ENCODE data around the gene LRP3.
A peak's percentile ranks its signal among the peaks of the same experiment; 100 is the strongest.

Gene LRP3

GRCh38 chr19:33199441-33200265 lies 5.5 kb downstream of the LRP3 start:
- ChIA-PET CTCF (no interaction called here), POLR2A (no interaction called here)
- DNase-seq (ENCODE audit: extremely low spot score) = no peak
- TF ChIP-seq NFRKB (IDR thresholded peaks at IDR 0.05) (no peak), LEF1 (IDR thresholded peaks at IDR 0.05; ENCODE audit: borderline replicate concordance) (no peak), ELF4 (IDR thresholded peaks at IDR 0.05) (no peak), SP1 (IDR thresholded peaks at IDR 0.05) (no peak), TARDBP (IDR thresholded peaks at IDR 0.05) (no peak), FOXM1 (IDR thresholded peaks at IDR 0.05; ENCODE audit: borderline replicate concordance) (no peak), HDGF (IDR thresholded peaks at IDR 0.05; ENCODE audit: borderline replicate concordance) (no peak), FOXA1 (IDR thresholded peaks at IDR 0.05) (no peak), L3MBTL2 (conservative IDR thresholded peaks at IDR 0.05) (no peak), ZNF384 (IDR thresholded peaks at IDR 0.05) (no peak), PKNOX1 (IDR thresholded peaks at IDR 0.05) (no peak), FOXK2 (IDR thresholded peaks at IDR 0.05) (no peak), SUZ12 (IDR thresholded peaks at IDR 0.05) (no peak), ARNT (IDR thresholded peaks at IDR 0.05) (no peak)

DNA sequence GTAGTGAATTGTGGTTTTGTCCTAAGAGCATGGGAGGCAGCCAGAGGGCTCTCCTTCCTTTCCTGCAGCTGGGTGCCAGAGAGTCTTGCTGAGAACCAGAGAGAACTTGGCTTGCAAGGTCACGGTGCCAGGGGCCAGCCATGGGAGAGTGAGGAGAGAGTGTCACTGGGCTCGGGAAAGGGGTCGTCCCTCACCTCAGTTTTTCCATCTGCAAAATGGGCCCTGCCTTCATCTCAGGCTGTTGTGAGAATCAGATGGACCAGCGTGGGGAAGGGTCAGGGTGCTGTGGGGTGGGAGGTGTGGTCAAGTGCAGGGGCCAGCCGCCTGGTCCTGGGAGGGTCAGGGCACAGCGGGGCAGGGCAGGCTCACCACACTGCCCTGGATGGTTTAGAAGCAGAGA lies 7.3 kb downstream of the LRP3 start:
- CTCF ChIA-PET = no interaction called here
- TF ChIP-seq NFRKB (IDR thresholded peaks at IDR 0.05) = no peak
- no peak for TF ChIP-seq FOXK2 (IDR thresholded peaks at IDR 0.05)
- no peak for TF ChIP-seq SP1 (IDR thresholded peaks at IDR 0.05)
- TF ChIP-seq LEF1 (IDR thresholded peaks at IDR 0.05; ENCODE audit: borderline replicate concordance) = no peak
- POLR2A ChIA-PET = no interaction called here
- DNase-seq (ENCODE audit: extremely low spot score) = no peak

- no peak for TF ChIP-seq SP1 (IDR thresholded peaks at IDR 0.05)
- TF ChIP-seq CTBP1 (IDR thresholded peaks at IDR 0.05; ENCODE audit: borderline replicate concordance) = no peak
- TF ChIP-seq HDGF (IDR thresholded peaks at IDR 0.05; ENCODE audit: borderline replicate concordance) = no peak
- TF ChIP-seq ARNT (IDR thresholded peaks at IDR 0.05) = no peak
- ChIA-PET POLR2A (no interaction called here), CTCF (no interaction called here)
- no peak for DNase-seq (ENCODE audit: extremely low spot score)
Observed at GRCh38 chr19:33201886-33202545, 7.9 kb downstream of the LRP3 start.

DNA sequence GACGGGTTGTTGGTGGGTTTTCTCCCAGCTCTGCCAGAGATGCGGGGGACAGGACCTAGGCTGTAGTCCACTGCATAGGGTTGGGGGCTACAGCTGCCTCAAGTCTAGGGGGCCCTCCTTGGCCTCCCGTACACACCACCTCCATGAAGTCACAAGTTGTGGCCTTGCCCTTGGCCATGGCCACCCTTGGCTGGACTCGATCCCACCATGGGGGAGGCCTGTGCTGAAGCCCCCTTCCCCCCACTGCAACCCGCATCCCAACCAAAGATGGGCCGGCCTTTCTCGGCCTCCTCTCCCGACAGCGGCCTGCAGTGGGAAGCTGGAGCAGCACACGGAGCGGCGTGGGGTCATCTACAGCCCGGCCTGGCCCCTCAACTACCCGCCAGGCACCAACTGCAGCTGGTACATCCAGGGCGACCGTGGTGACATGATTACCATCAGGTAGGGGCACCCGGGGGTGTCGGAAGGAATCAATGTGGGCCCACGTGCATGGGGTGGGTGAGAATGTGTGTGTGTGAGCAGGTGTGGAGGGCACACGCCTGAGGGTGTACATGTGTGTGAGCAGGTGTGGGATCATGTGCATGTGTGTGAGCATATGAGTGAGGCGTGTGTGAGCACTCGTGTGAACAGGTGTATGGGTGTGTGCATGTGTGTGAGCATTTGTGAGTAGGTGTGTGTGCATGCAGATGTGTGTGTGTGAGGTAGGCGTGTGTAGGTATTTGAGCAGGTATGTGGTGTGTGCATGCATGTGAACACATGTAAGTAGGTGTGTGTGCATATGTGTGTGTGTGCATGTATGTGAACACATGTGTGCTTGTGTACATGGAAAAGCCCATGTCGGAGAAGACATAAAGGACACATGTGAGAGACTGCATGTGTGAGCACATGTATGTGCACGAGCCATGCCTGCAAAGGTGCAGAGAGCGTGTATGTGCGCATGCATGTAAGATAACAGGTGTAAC lies 8.7 kb downstream of the LRP3 start:
- TF ChIP-seq FOXK2 (IDR thresholded peaks at IDR 0.05) (no peak), TARDBP (IDR thresholded peaks at IDR 0.05) (peak; percentile 58; the same call in 1 of the 2 replicates)
- DNase-seq (ENCODE audit: extremely low spot score) = no peak
- ChIA-PET CTCF (no interaction called here), POLR2A (no interaction called here)

- ChIA-PET CTCF (no interaction called here), POLR2A (no interaction called here)
- no peak for TF ChIP-seq SP1 (IDR thresholded peaks at IDR 0.05)
- TF ChIP-seq L3MBTL2 (conservative IDR thresholded peaks at IDR 0.05) = no peak
- no peak for TF ChIP-seq ARNT (IDR thresholded peaks at IDR 0.05)
- TF ChIP-seq CTBP1 (IDR thresholded peaks at IDR 0.05; ENCODE audit: borderline replicate concordance) = no peak
- TF ChIP-seq LEF1 (IDR thresholded peaks at IDR 0.05; ENCODE audit: borderline replicate concordance) = no peak
- no peak for TF ChIP-seq HDGF (IDR thresholded peaks at IDR 0.05; ENCODE audit: borderline replicate concordance)
- TF ChIP-seq NFRKB (IDR thresholded peaks at IDR 0.05) = no peak
- TF ChIP-seq ZNF384 (IDR thresholded peaks at IDR 0.05) = no peak
- no peak for TF ChIP-seq FOXK2 (IDR thresholded peaks at IDR 0.05)
- no peak for TF ChIP-seq FOXA1 (IDR thresholded peaks at IDR 0.05)
- no peak for TF ChIP-seq TARDBP (IDR thresholded peaks at IDR 0.05)
- no peak for TF ChIP-seq ELF4 (IDR thresholded peaks at IDR 0.05)
- no peak for TF ChIP-seq FOXM1 (IDR thresholded peaks at IDR 0.05; ENCODE audit: borderline replicate concordance)
- TF ChIP-seq SUZ12 (IDR thresholded peaks at IDR 0.05) = no peak
- TF ChIP-seq PKNOX1 (IDR thresholded peaks at IDR 0.05) = no peak
- TF ChIP-seq BHLHE40 (IDR thresholded peaks at IDR 0.05; ENCODE audit: borderline replicate concordance) = no peak
- no peak for DNase-seq (ENCODE audit: extremely low spot score)
Observed at GRCh38 chr19:33203529-33203928, 9.4 kb downstream of the LRP3 start.

DNA sequence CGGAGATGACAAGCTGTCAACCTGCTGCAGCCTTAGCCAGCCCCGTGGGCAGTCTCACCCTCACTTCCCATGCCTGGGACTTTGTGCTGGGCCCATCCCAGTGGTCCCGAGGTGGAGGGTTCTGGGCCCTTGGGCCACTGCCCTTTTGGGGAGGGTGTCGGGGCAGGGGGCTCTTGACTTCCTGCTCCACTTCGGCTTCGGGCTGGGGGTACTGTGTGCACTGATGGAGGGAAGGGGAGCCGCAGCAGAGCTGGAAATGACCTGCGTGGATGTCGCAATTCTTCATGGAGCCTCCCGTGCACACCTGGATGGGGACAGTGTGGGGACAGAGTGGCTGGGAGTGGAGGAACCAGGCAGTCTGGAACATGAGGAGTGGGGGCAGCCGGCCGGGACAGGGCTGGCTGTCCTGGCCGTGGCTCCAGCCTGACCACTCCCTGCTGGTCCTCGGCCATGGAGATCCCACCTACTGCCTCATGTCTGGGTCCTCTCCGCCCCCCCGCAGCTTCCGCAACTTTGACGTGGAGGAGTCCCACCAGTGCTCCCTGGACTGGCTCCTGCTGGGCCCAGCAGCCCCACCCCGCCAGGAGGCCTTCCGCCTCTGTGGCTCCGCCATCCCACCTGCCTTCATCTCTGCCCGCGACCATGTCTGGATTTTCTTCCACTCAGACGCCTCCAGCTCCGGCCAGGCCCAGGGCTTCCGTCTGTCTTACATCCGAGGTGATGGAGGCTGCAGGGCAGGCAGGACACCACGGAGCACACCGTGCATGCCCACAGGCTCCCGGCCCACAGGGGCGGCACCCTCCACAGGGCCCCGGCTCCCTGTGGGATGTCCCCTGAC lies 10.2 kb downstream of the LRP3 start:
- DNase-seq (ENCODE audit: extremely low spot score) = no peak
- POLR2A ChIA-PET = no interaction called here
- CTCF ChIA-PET = no interaction called here
- no peak for TF ChIP-seq L3MBTL2 (conservative IDR thresholded peaks at IDR 0.05)
- TF ChIP-seq FOXM1 (IDR thresholded peaks at IDR 0.05; ENCODE audit: borderline replicate concordance) = no peak
- no peak for TF ChIP-seq ARNT (IDR thresholded peaks at IDR 0.05)
- TF ChIP-seq FOXA1 (IDR thresholded peaks at IDR 0.05) = no peak
- no peak for TF ChIP-seq NFRKB (IDR thresholded peaks at IDR 0.05)
- TF ChIP-seq CTBP1 (IDR thresholded peaks at IDR 0.05; ENCODE audit: borderline replicate concordance) = no peak
- no peak for TF ChIP-seq HDGF (IDR thresholded peaks at IDR 0.05; ENCODE audit: borderline replicate concordance)
- no peak for TF ChIP-seq PKNOX1 (IDR thresholded peaks at IDR 0.05)
- no peak for TF ChIP-seq SP1 (IDR thresholded peaks at IDR 0.05)
- TF ChIP-seq TARDBP (IDR thresholded peaks at IDR 0.05) = no peak

All from HEK293T (cell line).